DMS153 (cell line): Measurements from ENCODE around the gene INO80B.
"Not testable (repeated sequence)": the region's sequence is repeated elsewhere in the genome, so short reads cannot be mapped to it uniquely, and the experiment has no call there.

ENCODE experiments used
- DNase-seq: peaks from one replicate; lab custom pipeline; 2025; lab: John Stamatoyannopoulos, UW

The INO80B gene

DNA sequence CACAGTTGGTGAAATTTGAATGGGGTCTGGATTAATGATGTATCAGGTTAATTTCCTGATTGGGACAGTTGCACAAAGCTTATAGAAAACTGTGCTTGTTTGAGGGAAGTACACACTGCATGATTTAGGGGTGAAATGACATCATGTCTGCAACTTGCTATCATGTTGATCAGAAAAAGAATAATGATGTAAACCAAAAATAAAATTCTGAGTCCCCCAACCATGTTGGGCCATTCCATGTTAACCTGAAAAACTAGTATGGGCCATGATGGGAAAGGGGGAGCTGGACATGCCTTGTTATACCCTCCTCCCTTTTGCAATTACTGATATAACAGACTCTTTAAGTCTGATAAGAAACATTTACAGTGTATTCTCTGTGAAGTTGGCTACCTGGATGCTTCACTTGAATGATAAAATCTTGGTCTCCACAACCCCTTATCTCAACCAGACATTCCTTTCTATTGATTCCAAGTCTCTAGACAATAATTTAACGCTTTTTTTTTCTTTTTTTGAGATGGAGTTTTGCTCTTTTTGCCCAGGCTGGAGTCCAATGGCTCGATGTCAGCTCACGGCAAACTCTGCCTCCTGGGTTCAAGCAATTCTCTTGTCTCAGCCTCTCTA is 4.2 kb upstream of the INO80B start:
- no peak for DNase-seq

DNA sequence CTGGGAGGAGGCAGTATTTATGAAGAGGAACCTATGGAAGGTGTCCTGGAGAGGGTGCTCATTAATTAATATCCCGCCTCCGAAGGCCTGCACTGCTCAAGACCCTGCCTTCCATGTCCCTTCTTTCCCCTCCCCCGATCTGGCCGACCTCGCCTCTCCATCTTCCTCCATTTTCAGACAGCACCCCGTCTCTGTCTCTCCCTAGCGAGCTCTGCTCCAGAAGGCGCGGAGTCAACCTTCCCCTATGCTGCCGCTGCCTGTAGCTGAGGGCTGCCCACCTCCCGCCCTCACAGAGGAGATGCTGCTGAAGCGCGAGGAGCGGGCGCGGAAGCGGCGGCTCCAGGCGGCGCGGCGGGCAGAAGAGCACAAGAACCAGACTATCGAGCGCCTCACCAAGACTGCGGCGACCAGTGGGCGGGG is 2.3 kb downstream of the INO80B start:
- DNase-seq = no peak

GRCh38 chr2:74457549-74458131 is 2.8 kb downstream of the INO80B start:
- DNase-seq = peak; percentile 48

DNA sequence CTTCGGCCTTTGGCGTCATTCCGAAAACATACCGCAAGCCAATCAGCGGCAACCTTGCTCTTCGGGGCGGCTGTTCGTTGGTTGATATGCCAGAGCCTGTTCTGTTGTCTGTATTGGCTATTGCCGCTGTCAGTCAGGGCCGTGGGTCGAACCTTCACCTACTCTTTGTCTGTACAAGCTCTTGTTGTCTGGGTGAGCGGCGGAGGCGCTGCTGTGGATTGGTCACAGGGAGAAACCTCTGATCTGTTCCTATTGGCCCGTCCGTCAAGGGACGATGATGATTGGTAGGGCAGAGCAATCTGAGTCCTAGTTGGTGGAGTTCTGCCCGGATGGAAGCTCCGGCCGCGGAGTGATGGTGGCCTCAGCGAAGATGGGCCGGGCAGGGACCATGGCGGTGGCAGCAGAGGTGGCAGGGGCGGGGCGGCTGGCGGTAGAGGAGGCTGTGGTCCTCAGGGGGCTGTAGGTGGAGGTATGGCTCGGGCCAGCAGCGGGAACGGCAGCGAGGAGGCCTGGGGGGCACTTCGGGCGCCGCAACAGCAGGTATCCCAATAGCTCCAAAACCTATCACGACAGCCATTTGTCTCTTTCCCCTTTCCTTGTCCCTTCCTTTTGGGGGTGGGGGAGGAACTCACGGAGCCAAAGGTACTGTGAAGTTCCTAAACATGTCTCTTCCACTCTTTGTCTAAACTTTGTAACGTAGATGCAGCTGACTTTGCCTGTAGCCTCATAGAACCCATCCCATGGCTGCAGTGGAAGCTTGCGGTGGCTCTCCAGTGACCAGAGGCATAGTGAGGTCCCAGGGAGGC is 3.4 kb downstream of the INO80B start, which contains the start of gene WBP1:
Gene WBP1 (plus strand): TSS at position 307 of the 806 bp plus-strand sequence. CDS start 165 bp downstream, at position 472.
- peak; percentile 100 for DNase-seq

GRCh38 chr2:74458938-74459363 is 4.1 kb downstream of the INO80B start:
- DNase-seq = no peak

GRCh38 chr2:74459503-74460118 is 4.7 kb downstream of the INO80B start:
- not testable (repeated sequence) for DNase-seq

- DNase-seq = not testable (repeated sequence)
Measured at GRCh38 chr2:74460187-74460586, 5.3 kb downstream of the INO80B start.

GRCh38 chr2:74461187-74462053 is 6.5 kb downstream of the INO80B start:
- no peak for DNase-seq

DNA sequence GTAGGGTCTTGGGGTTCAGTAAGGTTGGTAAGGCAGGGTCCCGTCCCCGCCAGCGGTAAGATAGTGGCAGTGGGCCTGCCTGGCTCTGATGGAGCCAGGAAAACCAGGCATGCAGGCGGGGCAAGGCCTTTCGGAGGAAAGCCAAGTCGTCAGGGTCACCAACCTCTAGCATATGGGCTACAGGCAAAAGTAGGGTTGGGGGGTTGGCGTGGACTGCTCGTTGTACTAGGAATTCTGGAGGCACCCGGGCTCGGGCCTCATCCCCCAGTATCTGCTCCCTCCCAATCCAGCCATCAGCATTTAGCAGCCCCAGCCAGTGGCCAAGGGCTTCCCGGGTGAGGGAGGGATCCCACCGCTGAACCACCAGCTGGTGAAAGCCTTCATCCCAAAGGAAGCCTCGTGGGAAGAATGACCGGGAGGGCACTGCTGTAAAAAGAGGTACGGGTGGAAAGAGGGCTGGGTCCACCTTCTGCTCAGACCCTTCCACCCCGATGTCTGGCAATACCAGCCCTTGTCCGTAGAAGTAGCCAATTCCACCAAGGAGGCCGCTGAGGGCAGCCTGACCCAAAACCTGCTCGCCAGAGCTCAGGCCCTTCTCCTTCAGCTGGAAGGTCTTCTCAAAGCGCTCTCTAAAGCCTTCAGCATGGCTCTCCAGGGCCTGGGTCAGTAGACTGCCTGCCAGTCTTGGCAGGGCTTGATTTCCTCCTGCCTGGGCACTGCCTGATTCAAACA is 7.3 kb downstream of the INO80B start:
- no peak for DNase-seq

GRCh38 chr2:74462786-74463105 is 7.9 kb downstream of the INO80B start:
- DNase-seq = no peak

GRCh38 chr2:74464406-74464805 is 9.5 kb downstream of the INO80B start:
- no peak for DNase-seq

GRCh38 chr2:74470742-74471141 is 15.9 kb downstream of the INO80B start:
- DNase-seq = not testable (repeated sequence)

GRCh38 chr2:74471332-74472065 is 16.6 kb downstream of the INO80B start:
- DNase-seq = no peak

DNA sequence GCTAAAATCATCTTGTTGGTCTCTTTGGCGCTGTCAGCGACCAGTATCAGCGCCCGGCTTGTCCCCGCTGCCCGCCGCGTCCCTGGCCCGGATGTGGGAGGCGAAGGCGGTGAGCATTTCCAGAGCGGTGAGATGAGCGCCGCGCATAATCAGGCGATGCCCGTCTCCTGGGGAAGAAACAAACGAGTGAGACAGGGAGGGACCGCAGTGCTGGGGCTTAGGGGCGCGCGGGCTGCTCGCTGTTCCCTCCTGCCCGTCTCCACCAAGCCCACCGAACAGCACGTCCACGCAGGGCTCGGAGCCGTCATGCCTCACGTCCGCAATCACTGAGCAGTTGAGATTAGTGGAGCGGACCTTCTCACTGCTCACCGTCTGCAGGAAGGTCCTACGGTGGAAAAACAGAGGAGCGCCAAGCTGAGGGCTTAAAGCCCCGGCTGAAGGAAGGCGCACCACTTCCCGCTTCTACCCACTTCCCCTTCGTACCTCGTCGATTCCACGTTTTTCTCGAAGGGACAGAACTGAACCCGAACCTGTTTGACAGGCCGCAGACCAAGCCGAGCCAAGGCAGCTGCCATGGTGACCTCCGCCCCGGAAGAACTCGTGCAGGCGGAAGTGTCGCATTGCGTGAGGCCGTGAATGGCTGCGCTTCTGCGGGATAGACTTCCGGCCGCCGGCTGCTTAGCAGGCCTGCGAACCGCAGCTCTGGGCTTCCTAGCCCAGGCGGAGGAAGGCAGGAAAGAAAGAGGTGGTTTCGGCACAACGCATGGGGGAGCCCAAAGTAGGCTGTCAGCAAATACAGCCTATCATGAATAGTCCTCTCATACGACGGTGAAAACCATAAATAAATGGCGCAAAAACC is 17.4 kb downstream of the INO80B start, which contains the start of gene MRPL53:
Gene MRPL53 (minus strand): TSS at position 595 of the 859 bp plus-strand sequence. CDS start 20 bp downstream, at position 575.
- peak; percentile 84 for DNase-seq

GRCh38 chr2:74472945-74473258 is 18.0 kb downstream of the INO80B start:
- DNase-seq = no peak

- DNase-seq = no peak
Measured at GRCh38 chr2:74474481-74474880, 19.6 kb downstream of the INO80B start.

GRCh38 chr2:74474899-74475298 is 20.0 kb downstream of the INO80B start:
- no peak for DNase-seq

DNA sequence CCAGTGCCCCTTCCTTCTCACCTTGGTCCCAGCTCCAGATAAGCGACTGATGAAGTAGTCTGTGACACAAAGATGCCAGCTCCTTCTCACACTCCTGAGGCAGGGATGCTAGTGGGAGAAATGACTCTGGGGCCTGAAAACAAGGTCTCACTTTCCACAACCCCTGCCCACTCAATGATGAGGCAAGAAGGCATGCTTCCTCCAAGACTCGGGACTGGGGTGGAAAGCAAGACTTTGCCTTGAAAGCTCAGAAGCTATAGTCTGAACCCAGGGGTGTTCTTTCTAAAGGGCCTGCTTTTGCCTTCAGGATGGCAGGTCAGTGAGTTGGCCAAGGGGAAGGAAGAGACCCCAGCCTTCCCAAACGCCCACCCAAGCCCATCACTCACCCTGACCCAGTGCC is 26.5 kb downstream of the INO80B start:
- DNase-seq = no peak
